GM12878 (cell line): ENCODE measurements around the gene PGA4. TPM values are rescaled to one million over a fixed set of nuclear protein-coding genes. Genes with fewer than 3 reads are reported as not detected.
"Not testable (repeated sequence)": the region's sequence is repeated elsewhere in the genome, so short reads cannot be mapped to it uniquely, and the experiment has no call there.

Source experiments
- ATAC-seq: fragments of 200-7000 bp; cut with Tn5 transposase; 3 replicates; pipeline ENCODE4 v1.9.1; 2020; ENCODE audit warnings: mild to moderate bottlenecking, moderate library complexity
- BruUV-seq: library from RNA; stranded (reverse); fragments of 400-500 nt; replicated peaks from 2 replicates; lab custom pipeline; 2021; lab: Mats Ljungman, UMichigan
- CTCF ChIA-PET: fragments of 300-600 bp; sonication (Branson Sonifier 250); formaldehyde crosslinking; extraction: SDS; loops from one replicate; lab custom pipeline; 2021; ENCODE audit warnings: inconsistent platforms; lab: Yijun Ruan, JAX
- POLR2A ChIA-PET: fragments of 350-600 bp; formaldehyde crosslinking; extraction: SDS; loops from one replicate; lab custom pipeline; 2021; ENCODE audit warnings: inconsistent platforms; lab: Charles Lee
- RAD21 ChIA-PET: fragments of 300-600 bp; sonication (Branson Sonifier 250); formaldehyde crosslinking; loops from one replicate; lab custom pipeline; 2023; ENCODE audit warnings: antibody characterized with exemption; ENCODE audit not compliant: unreplicated experiment; lab: Charles Lee
- SMC1A ChIA-PET: fragments of 300-600 bp; sonication (Branson Sonifier 250); formaldehyde crosslinking; loops from one replicate; lab custom pipeline; 2023; ENCODE audit not compliant: unreplicated experiment, uncharacterized antibody; lab: Charles Lee
- DNase-seq: peaks from one replicate; pipeline ENCODE4 v3.0.0-alpha.2; 2011; ENCODE audit warnings: low read depth, low spot score
- FAIRE-seq: peaks from 3 replicates; lab custom pipeline; 2011; peaks lifted over from hg19 to GRCh38; lab: Jason Lieb, UNC
- H2AFZ ChIP-seq: 2 replicates; pipeline ENCODE4 v1.6.0; 2011; ENCODE audit warnings: low read depth, low read length, control low read depth; ENCODE audit not compliant: control insufficient read depth
- H3K27ac ChIP-seq: 2 replicates; pipeline ENCODE4 v1.5.1; 2011; ENCODE audit warnings: control low read depth; ENCODE audit not compliant: control insufficient read depth, insufficient read depth
- H3K27me3 ChIP-seq, 2 experiments: replicated peaks in 1 of 2; 2 replicates each; pipeline versions ENCODE4 v1.6.0 to v1.6.1; 2011; ENCODE audit warnings: low read length in 1 of 2; ENCODE audit not compliant: control insufficient read depth in 2 of 2, insufficient read depth in 2 of 2
- H3K36me3 ChIP-seq, 2 experiments: 2 replicates each; pipeline ENCODE4 v1.5.1; 2011; ENCODE audit warnings: low read length in 1 of 2; ENCODE audit not compliant: control insufficient read depth in 2 of 2, insufficient read depth in 2 of 2
- H3K4me1 ChIP-seq: 2 replicates; pipeline ENCODE4 v1.6.1; 2011; ENCODE audit warnings: mild to moderate bottlenecking, low read length, moderate library complexity, mixed read lengths; ENCODE audit not compliant: control insufficient read depth, insufficient read depth
- H3K4me2 ChIP-seq: 2 replicates; pipeline ENCODE4 v1.6.0; 2011; ENCODE audit warnings: control low read depth; ENCODE audit not compliant: control insufficient read depth, insufficient read depth
- H3K4me3 ChIP-seq: fragments of 200-600 bp; sonication (generic); 2 replicates; pipeline ENCODE4 v1.5.1; 2016
- H3K79me2 ChIP-seq: 2 replicates; pipeline ENCODE4 v1.6.0; 2011; ENCODE audit warnings: low read length; ENCODE audit not compliant: control insufficient read depth, insufficient read depth
- H3K9ac ChIP-seq: 2 replicates; pipeline ENCODE4 v1.8.0; 2011; ENCODE audit warnings: low read length, control low read depth, mixed read lengths; ENCODE audit not compliant: control insufficient read depth, insufficient read depth
- H3K9me3 ChIP-seq: replicated peaks from 3 replicates; pipeline ENCODE4 v1.5.1; 2011; ENCODE audit warnings: mild to moderate bottlenecking, low read length; ENCODE audit not compliant: control insufficient read depth, insufficient read depth
- H4K20me1 ChIP-seq: 2 replicates; pipeline ENCODE4 v1.6.0; 2011; ENCODE audit not compliant: control insufficient read depth, insufficient read depth
- WGBS: methylation state at CpG from one replicate; pipeline ENCODE4 v1.1.6; 2016; ENCODE audit warnings: low lambda C conversion rate; ENCODE audit not compliant: insufficient replicate concordance, insufficient coverage; ENCODE audit errors: missing lambda C conversion rate; 5-methylcytosine and 5-hydroxymethylcytosine counted together
- in situ Hi-C: fragments of 300-500 bp; cut with MboI; formaldehyde crosslinking; loops from 9 replicates; pipeline ENCODE4 v1.14.3; 2018; ENCODE audit warnings: mixed read lengths
- intact Hi-C: fragments of 100-400 bp; cut with micrococcal nuclease; formaldehyde crosslinking; loops from one replicate; pipeline ENCODE4 v1.14.2; 2022; ENCODE audit not compliant: unreplicated experiment
- polyA plus RNA-seq, 11 experiments: library from polyadenylated mRNA; depleted of rRNA in 4 of 11; unstranded in 6 of 11; stranded (reverse) in 5 of 11; fragments of >200 nt; fragmentation: Nextera tagmentation in 4 of 11; fragmentation: Illumina TruSeq in 1 of 11; extraction: Ambion mirVana in 4 of 11; extraction: Trizol in 1 of 11; gene quantifications; 1 replicate in 1 of 11; 2 replicates in 10 of 11; pipeline versions ENCODE4 v1.2.1 to v1.2.3, GENCODE V29; 2011 to 2016; ENCODE audit warnings: inconsistent platforms in 2 of 11, missing spikeins in 2 of 11, low read depth in 1 of 11
- total RNA-seq, 4 experiments: library from RNA; depleted of rRNA in 3 of 4; stranded (reverse); fragments of >200 nt in 3 of 4; fragmentation: Illumina TruSeq in 1 of 4; extraction: Trizol in 1 of 4; gene quantifications; 2 replicates each; pipeline versions ENCODE4 v1.2.1 to v1.2.3, GENCODE V29; 2013 to 2021

PGA4 gene
- total and polyA plus RNA-seq, 10 of the 15 experiments (the other 5 are each of a cell fraction or from before 2014, with no cell fraction given), result not detected

- in situ Hi-C loops, ATAC-seq, H3K79me2 ChIP-seq, SMC1A ChIA-PET, H3K9me3 ChIP-seq, POLR2A ChIA-PET, intact Hi-C loops, H3K27me3 ChIP-seq, H3K4me2 ChIP-seq, RAD21 ChIA-PET, DNase-seq, H3K4me3 ChIP-seq, CTCF ChIA-PET, FAIRE-seq, BruUV-seq, H3K9ac ChIP-seq, H3K27ac ChIP-seq, H3K4me1 ChIP-seq, H4K20me1 ChIP-seq, H2AFZ ChIP-seq, H3K36me3 ChIP-seq: not testable (repeated sequence)
- 64% methylated on average over 14 of the region's 14 CpGs for WGBS
These were observed 17.6 kb upstream of the PGA4 start for GRCh38 chr11:61204502-61205059.

GRCh38 chr11:61207636-61208310, 14.4 kb upstream of the PGA4 start:
- ATAC-seq, H3K4me2 ChIP-seq, CTCF ChIA-PET, DNase-seq, FAIRE-seq, intact Hi-C loops, H4K20me1 ChIP-seq, BruUV-seq, H3K9me3 ChIP-seq, H3K36me3 ChIP-seq, H3K27ac ChIP-seq, in situ Hi-C loops, RAD21 ChIA-PET, H3K9ac ChIP-seq, SMC1A ChIA-PET, H3K4me1 ChIP-seq, H3K4me3 ChIP-seq, POLR2A ChIA-PET, H3K27me3 ChIP-seq, H2AFZ ChIP-seq, H3K79me2 ChIP-seq: not testable (repeated sequence)
- WGBS, result no CpG with 5 or more reads among the region's 9 CpGs

GRCh38 chr11:61210629-61211028, 11.5 kb upstream of the PGA4 start:
- RAD21 ChIA-PET, H3K27me3 ChIP-seq, BruUV-seq: not testable (repeated sequence)

GRCh38 chr11:61211327-61211952, 10.7 kb upstream of the PGA4 start:
- in situ Hi-C loops, H3K9ac ChIP-seq, H3K4me3 ChIP-seq, H3K4me2 ChIP-seq, H3K36me3 ChIP-seq, intact Hi-C loops, H3K79me2 ChIP-seq, H2AFZ ChIP-seq, H4K20me1 ChIP-seq, H3K9me3 ChIP-seq, BruUV-seq, RAD21 ChIA-PET, H3K27me3 ChIP-seq, H3K4me1 ChIP-seq, CTCF ChIA-PET, SMC1A ChIA-PET, DNase-seq, FAIRE-seq, POLR2A ChIA-PET, H3K27ac ChIP-seq, ATAC-seq: not testable (repeated sequence)
- 8% methylated on average over 7 of the region's 10 CpGs for WGBS

More at GRCh38 chr11:61210629-61211028, 11.5 kb upstream of the PGA4 start:
- ATAC-seq, FAIRE-seq, H3K4me3 ChIP-seq, H3K4me2 ChIP-seq, H3K9ac ChIP-seq, H3K4me1 ChIP-seq, H4K20me1 ChIP-seq, H3K79me2 ChIP-seq, SMC1A ChIA-PET, H3K36me3 ChIP-seq, DNase-seq, CTCF ChIA-PET, intact Hi-C loops, in situ Hi-C loops, H3K27ac ChIP-seq, H3K9me3 ChIP-seq, H2AFZ ChIP-seq, POLR2A ChIA-PET: not testable (repeated sequence)
- no CpG with 5 or more reads among the region's 6 CpGs for WGBS
